DOHH2 (cell line): ENCODE data around the gene C1QTNF6.

Experiments used
- H3F3A ChIP-seq: fragments of 200-600 bp; sonication (generic), shearing (Covaris generic); 2 replicates; pipeline ENCODE4 v1.6.0; 2016; ENCODE audit warnings: antibody characterized with exemption, mild to moderate bottlenecking; ENCODE audit not compliant: control insufficient read depth, insufficient read depth
- H3K27ac ChIP-seq: fragments of 200-600 bp; sonication (generic); 2 replicates; pipeline ENCODE4 v1.5.1; 2014; ENCODE audit warnings: low read depth, mild to moderate bottlenecking, low read length, moderate library complexity
- H3K27me3 ChIP-seq: fragments of 200-600 bp; sonication (generic); 2 replicates; pipeline ENCODE4 v1.6.1; 2014; ENCODE audit warnings: mild to moderate bottlenecking, low read length, mixed read lengths; ENCODE audit not compliant: control insufficient read depth
- H3K36me3 ChIP-seq: fragments of 200-600 bp; sonication (generic); 2 replicates; pipeline ENCODE4 v1.6.1; 2014; ENCODE audit warnings: mild to moderate bottlenecking, low read length, moderate library complexity, mixed read lengths; ENCODE audit not compliant: control insufficient read depth
- H3K4me1 ChIP-seq: fragments of 200-600 bp; sonication (generic); 2 replicates; pipeline ENCODE4 v1.6.1; 2014; ENCODE audit warnings: mild to moderate bottlenecking, low read length, mixed read lengths; ENCODE audit not compliant: control insufficient read depth
- H3K4me2 ChIP-seq: fragments of 200-600 bp; sonication (generic); 2 replicates; pipeline ENCODE4 v1.6.0; 2014; ENCODE audit warnings: mild to moderate bottlenecking, low read length, moderate library complexity
- H3K4me3 ChIP-seq: fragments of 200-600 bp; sonication (generic); 2 replicates; pipeline ENCODE4 v1.5.1; 2014; ENCODE audit warnings: mild to moderate bottlenecking, low read length, mixed read lengths
- H3K79me2 ChIP-seq: fragments of 200-600 bp; sonication (generic); 2 replicates; pipeline ENCODE4 v1.6.1; 2014; ENCODE audit warnings: mild to moderate bottlenecking, low read length, mixed read lengths; ENCODE audit not compliant: control insufficient read depth
- H3K9me2 ChIP-seq: fragments of 200-600 bp; sonication (generic); replicated peaks from 2 replicates; pipeline ENCODE4 v1.6.1; 2014; ENCODE audit warnings: mild to moderate bottlenecking, low read length, mixed read lengths; ENCODE audit not compliant: control insufficient read depth
- H3K9me3 ChIP-seq: fragments of 200-600 bp; sonication (generic); 2 replicates; pipeline ENCODE4 v1.6.1; 2014; ENCODE audit warnings: antibody characterized with exemption, low read length, mixed read lengths; ENCODE audit not compliant: control insufficient read depth, insufficient read depth
- H4K20me1 ChIP-seq: fragments of 200-600 bp; sonication (generic); 2 replicates; pipeline ENCODE4 v1.6.0; 2014; ENCODE audit warnings: low read depth, mild to moderate bottlenecking, antibody characterized with exemption, low read length, moderate library complexity; ENCODE audit not compliant: control insufficient read depth, insufficient read depth
- EZH2phosphoT487 ChIP-seq: fragments of 200-600 bp; sonication (generic); IDR thresholded peaks from 2 replicates; pipeline ENCODE4 v1.6.1; 2017; ENCODE audit warnings: borderline replicate concordance, mild to moderate bottlenecking, antibody characterized with exemption, low read length, moderate library complexity, mixed read lengths
- TF ChIP-seq, protein P1 (sequence below): fragments of 200-600 bp; sonication (generic); IDR thresholded peaks from one replicate; pipeline ENCODE4 v1.5.1; 2014; ENCODE audit warnings: antibody characterized with exemption, mild to moderate bottlenecking, low read depth, low read length; ENCODE audit not compliant: poor library complexity, severe bottlenecking

C1QTNF6 gene

DNA sequence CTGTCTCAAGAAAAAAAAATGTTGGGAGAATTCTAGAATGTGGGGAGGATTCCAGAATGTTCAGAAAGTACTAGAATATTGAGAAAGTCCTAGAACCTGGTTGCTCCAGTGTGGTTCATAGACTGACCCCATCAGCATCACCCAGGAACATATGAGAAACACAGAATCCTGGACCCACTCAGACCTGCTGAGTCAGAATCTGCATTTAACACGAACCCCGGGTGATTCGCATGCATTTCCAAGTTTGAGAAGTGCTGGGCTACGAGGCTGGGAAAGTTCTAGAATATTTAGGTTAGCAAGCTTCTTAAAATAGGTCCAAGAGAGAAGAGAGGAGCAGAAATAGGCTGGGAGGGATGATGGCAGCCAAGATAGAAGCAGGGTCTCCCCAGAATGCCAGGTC is 6.4 kb downstream of the C1QTNF6 start:
- H3K79me2 ChIP-seq: no peaks in the 10 kb centered on the region
- no peak overlapping the region for H3K4me2 ChIP-seq
- H4K20me1 ChIP-seq: no peaks in the 10 kb centered on the region; the same call in 1 of the 2 replicates
- no peaks in the 10 kb centered on the region for H3K4me1 ChIP-seq
- H3K9me3 ChIP-seq: no peaks in the 10 kb centered on the region
- H3F3A ChIP-seq: no peaks in the 10 kb centered on the region
- TF ChIP-seq, protein P1, sequence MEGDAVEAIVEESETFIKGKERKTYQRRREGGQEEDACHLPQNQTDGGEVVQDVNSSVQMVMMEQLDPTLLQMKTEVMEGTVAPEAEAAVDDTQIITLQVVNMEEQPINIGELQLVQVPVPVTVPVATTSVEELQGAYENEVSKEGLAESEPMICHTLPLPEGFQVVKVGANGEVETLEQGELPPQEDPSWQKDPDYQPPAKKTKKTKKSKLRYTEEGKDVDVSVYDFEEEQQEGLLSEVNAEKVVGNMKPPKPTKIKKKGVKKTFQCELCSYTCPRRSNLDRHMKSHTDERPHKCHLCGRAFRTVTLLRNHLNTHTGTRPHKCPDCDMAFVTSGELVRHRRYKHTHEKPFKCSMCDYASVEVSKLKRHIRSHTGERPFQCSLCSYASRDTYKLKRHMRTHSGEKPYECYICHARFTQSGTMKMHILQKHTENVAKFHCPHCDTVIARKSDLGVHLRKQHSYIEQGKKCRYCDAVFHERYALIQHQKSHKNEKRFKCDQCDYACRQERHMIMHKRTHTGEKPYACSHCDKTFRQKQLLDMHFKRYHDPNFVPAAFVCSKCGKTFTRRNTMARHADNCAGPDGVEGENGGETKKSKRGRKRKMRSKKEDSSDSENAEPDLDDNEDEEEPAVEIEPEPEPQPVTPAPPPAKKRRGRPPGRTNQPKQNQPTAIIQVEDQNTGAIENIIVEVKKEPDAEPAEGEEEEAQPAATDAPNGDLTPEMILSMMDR: no peak
- TF ChIP-seq EZH2phosphoT487: no peak
- no peak overlapping the region for H3K4me3 ChIP-seq
- H3K27me3 ChIP-seq: peaks cover 19% of the 10 kb centered on the region
- no peaks in the 10 kb centered on the region for H3K9me2 ChIP-seq
- H3K36me3 ChIP-seq: no peaks in the 10 kb centered on the region
- H3K27ac ChIP-seq: no peak overlapping the region

DNA sequence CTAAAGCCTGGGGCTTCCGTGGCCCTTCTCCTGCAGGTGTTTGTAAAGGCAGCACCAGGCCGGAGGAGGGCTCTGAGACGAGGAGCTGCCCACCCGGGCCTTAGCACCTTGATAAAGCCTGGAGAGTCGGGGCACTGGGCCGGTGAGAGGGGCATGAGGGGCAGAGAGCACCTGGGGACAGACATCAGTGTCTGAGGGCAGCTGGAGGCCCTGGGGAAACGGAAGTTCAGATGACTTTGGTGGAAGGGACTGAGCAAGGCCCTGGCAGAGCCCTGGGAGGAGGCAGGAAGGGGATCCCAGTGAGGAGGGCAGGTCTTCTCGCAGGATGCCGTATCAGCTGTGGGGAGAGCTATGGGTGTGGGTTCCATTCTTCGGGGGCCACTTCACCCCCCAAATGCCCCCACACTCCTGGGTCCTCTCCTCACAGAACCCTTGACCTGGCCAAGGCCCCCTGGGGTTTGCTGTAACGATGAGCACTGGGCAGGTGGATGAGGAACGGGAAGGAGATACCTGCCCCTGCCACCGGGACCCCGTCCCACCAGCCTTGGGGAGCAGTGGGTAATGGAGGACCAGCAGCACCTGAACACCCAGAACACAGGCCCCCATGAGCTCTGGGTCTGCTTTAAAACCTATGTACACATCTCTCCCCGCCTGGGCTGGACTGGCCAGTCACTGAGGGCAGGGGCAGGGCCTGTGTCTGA is 7.4 kb downstream of the C1QTNF6 start:
- Histone ChIP-seq H3K79me2 (no peaks in the 10 kb centered on the region), H3K36me3 (no peaks in the 10 kb centered on the region), H3K27me3 (peaks cover 27% of the 10 kb centered on the region), H3K9me3 (no peaks in the 10 kb centered on the region), H3K4me1 (no peaks in the 10 kb centered on the region), H4K20me1 (no peaks in the 10 kb centered on the region; the same call in 1 of the 2 replicates), H3K4me3 (no peak overlapping the region), H3F3A (no peaks in the 10 kb centered on the region), H3K27ac (no peak overlapping the region), H3K9me2 (no peaks in the 10 kb centered on the region), H3K4me2 (no peak overlapping the region)
- TF ChIP-seq EZH2phosphoT487: no peak
- TF ChIP-seq, protein P1: no peak

DNA sequence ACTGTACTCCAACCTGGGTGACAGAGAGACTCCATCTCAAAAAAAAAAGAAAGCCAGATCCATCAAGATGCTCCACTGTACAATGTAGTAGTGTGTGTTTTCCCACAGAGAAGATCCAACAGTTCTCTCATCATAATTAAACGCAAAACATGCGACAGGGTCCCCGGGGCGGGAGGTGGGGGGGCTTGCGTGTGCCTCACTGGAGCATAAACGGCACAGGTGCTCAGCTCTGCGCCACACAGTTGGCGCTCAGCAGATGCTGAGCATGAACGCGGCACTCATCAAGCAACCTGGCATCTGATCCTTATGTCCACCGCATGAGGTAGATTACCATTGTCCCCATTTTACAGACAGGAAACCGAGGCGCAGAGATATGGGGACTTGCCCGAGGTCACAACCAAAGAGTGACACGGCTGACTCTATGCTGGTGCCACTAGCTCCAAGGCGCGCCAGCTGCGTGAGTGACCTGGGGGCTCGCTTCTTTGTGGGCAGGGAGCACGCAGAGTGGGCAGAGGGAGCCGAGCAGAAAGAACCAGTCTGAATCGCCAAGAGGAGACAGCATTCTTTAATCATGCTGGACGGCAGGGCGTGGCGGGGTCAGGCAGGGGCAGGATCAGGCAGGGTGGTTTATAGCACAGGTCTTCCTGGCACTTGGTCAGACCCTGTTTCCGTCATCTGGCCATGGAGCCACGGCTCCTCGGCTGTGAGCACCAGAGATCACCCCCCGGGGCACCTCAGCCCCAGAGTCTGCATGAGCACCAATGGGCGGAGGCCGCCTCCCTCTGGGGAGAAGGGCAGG is 8.2 kb downstream of the C1QTNF6 start:
- Histone ChIP-seq H3K9me2 (no peaks in the 10 kb centered on the region), H3K36me3 (no peaks in the 10 kb centered on the region), H3K4me1 (no peaks in the 10 kb centered on the region), H3K27me3 (peaks cover 33% of the 10 kb centered on the region), H3K9me3 (no peaks in the 10 kb centered on the region), H3F3A (no peaks in the 10 kb centered on the region), H3K4me3 (no peak overlapping the region), H3K79me2 (no peaks in the 10 kb centered on the region), H3K4me2 (no peak overlapping the region), H4K20me1 (no peaks in the 10 kb centered on the region; the same call in 1 of the 2 replicates), H3K27ac (no peak overlapping the region)
- TF ChIP-seq, protein P1: no peak
- no peak for TF ChIP-seq EZH2phosphoT487
